Stimulated activated CD8-positive, alpha-beta memory T cell treated with anti-CD3 and anti-CD28 coated beads, Interleukin-12 subunit alpha, Interleukin-12 subunit beta, amount 100 ng/mL, for 24 hours (primary cell): ENCODE data around the gene CD6.

Source experiments
- DNase-seq: peaks from one replicate; pipeline ENCODE4 v3.0.0-alpha.2; 2020; ENCODE audit errors: extremely low read depth

CD6 gene

GRCh38 chr11:61010466-61011228 is 39.2 kb downstream of the CD6 start:
- no peak for DNase-seq

- no peak for DNase-seq
Measured at GRCh38 chr11:61011229-61011870, 39.9 kb downstream of the CD6 start.

- no peak for DNase-seq
Measured at GRCh38 chr11:61011950-61012736, 40.7 kb downstream of the CD6 start.

- DNase-seq = no peak
Measured at GRCh38 chr11:61012737-61013215, 41.3 kb downstream of the CD6 start.

GRCh38 chr11:61018059-61018458 is 46.6 kb downstream of the CD6 start:
- DNase-seq = no peak

GRCh38 chr11:61019037-61019831 is 47.8 kb downstream of the CD6 start:
- no peak for DNase-seq

- no peak for DNase-seq
Measured at GRCh38 chr11:61019832-61020405, 48.4 kb downstream of the CD6 start.

GRCh38 chr11:61020551-61021235 is 49.2 kb downstream of the CD6 start:
- no peak for DNase-seq

- DNase-seq = peak; percentile 59
Measured at GRCh38 chr11:61021661-61022212, 50.3 kb downstream of the CD6 start.

GRCh38 chr11:61022311-61023085 is 51.0 kb downstream of the CD6 start:
- DNase-seq = no peak

- no peak for DNase-seq
Measured at GRCh38 chr11:61023086-61023965, 51.8 kb downstream of the CD6 start.

GRCh38 chr11:61023966-61024295 is 52.5 kb downstream of the CD6 start:
- DNase-seq = no peak

- DNase-seq = no peak
Measured at GRCh38 chr11:61024938-61025820, 53.7 kb downstream of the CD6 start.

- no peak for DNase-seq
Measured at GRCh38 chr11:61025821-61026120, 54.3 kb downstream of the CD6 start.

- no peak for DNase-seq
Measured at GRCh38 chr11:61026121-61027031, 54.9 kb downstream of the CD6 start.

- DNase-seq = no peak
Measured at GRCh38 chr11:61027141-61027840, 55.8 kb downstream of the CD6 start.
